Medulla oblongata (tissue), 1 donor: ENCODE results near the gene KIAA1755.

Source experiments
- DNase-seq: peaks from one replicate; pipeline ENCODE4 v3.0.0-alpha.2; 2015; ENCODE audit errors: extremely low spot score

The KIAA1755 gene

GRCh38 chr20:38241201-38241600, 19.3 kb downstream of the KIAA1755 start:
- DNase-seq: no peak

GRCh38 chr20:38239441-38239840, 21.1 kb downstream of the KIAA1755 start:
- no peak for DNase-seq

DNA sequence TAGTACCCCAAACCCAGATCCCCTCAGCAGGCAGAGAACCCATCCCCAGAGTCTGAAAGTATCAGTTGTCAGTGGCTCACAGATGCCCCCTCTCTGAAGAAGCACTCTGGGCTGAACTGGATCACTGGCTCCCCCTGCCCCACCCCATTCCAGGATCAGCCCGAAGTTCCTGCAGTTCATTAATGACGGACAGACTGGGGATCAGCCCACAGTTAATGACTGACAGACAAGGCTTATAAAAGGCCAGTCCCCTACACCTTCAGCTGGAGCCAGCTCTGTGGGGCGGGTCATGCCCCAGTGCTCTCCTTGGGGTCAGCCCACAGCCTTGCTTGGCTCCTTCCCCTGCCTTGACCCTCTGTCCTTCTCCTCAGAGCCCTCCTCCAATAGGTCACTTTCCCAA, 21.7 kb downstream of the KIAA1755 start:
- DNase-seq: no peak

GRCh38 chr20:38237381-38237780, 23.2 kb downstream of the KIAA1755 start:
- DNase-seq: no peak

DNA sequence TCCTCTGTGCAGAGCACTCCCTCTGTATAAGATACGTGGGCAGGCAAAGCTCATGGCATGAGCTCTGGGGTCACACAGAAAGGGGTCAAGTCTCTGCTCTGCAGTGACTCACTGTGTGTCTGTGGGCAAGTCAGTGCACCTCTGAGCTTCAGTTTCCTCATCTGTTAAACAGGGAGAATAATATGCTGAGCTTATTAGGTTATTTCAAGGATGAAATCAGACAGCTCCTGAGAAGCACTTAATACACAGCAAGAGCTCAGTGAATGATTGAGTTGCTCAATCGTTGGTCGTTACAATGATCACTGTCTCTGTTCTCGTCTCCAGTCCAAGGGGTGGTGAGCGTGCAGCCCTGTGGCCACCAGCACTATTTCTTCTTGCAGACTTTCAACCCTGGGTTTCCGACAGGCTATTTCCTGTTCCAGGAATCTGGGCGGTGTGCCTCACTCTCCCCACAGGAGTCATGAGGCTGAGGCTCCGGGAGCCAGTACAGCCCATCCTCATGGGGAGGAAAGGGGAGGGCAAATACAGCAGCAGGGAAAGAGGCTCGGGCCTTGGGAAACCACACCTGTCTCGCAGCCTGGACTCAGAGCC, 28.9 kb downstream of the KIAA1755 start:
- peak; percentile 34 for DNase-seq

DNA sequence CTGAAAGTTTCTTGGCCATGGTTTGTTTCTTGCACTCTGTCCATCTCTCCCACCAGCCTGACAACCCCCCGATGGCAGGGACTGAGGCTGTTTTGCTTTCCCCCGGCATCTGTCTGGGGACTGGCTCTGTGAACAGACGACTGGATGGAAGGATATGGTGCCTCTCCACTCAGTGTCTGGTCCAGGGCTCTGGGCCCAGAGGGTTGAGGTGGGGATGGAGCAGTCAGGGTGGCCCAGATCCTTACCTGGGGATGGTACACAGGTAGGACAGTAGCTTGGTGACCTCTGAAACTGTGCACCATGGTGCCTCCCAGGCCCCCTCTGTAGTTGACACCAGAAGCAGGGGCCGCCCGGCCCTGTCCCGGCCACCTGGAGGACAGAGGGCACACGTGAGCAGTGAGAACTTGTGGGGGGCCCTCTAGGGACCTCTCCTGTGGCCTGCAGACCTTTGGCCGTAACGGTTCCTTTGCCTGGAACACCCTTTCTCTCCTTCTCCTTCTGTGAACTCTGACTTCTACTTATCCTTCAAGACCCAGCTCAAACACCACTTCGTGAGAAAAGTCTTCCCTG, 29.5 kb downstream of the KIAA1755 start:
- DNase-seq: no peak

DNA sequence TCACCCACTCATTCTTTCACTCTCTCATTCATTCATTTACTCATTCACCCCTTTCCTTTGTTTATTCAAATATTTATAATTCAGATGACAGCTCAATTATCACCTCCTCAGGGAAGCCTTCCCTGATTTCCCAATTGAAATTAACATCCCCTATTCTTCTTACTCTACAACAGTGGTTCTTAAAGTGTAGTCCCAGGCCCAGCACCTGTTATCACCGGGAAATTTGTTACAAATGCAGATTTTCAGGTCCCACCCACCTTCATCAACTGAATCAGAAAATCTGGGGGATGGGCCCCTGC, 30.3 kb downstream of the KIAA1755 start:
- DNase-seq: no peak

- peak; percentile 40 for DNase-seq
These were observed 30.9 kb downstream of the KIAA1755 start for GRCh38 chr20:38229376-38230252.

DNA sequence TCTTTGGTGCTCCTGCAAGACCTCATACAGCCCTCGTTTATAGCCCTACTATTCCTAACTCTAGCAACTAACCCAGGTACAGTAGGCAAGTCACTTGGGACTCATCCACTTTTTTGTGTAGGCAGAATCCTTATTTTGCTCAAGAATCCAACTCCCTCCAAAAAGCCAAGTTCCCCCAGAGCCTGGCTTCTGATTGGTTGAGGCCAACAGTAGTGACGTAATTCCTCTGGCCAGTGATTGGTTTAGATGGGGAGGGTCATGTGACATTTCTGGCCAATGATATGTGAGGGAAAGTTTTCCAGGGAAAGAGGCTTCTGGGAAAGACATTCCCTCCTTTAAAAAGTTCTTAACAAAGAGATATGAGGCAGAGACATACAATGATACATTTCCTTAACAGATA, 32.1 kb downstream of the KIAA1755 start:
- DNase-seq: no peak

- DNase-seq: no peak
These were observed 32.8 kb downstream of the KIAA1755 start for GRCh38 chr20:38227420-38228360.

- no peak for DNase-seq
These were observed 34.0 kb downstream of the KIAA1755 start for GRCh38 chr20:38226553-38226952.

GRCh38 chr20:38225900-38226263, 34.7 kb downstream of the KIAA1755 start:
- peak; percentile 45 for DNase-seq

DNA sequence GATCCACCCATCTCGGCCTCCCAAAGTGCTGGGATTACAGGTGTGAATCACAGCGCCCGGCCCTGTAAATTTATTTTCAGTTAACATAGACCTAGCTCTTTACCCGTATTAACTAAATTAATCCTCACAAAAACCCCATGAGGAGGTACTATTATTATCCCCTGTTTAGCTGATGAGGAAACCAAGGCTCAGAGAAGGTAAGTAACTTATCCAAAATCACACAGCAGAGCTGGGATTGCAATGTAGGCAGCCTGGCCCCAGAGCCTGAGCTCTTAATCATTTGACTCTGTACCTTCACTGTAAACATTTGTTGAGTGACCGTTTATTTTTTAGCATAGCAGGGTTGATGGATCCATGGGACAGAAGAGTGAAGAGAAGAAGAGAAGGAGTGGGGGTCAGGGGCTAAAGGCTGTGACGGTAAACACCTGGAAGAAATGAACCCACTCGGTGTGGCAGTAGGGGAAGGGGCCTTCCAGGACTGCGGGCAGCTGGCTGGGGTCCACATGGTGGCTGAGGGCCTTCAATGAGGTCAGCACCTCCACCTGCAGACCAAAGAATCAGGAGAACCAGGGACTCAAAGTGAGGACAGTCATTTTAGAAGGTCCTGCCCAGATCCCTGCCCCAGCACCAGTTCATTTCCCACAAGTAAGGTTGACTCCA, 35.2 kb downstream of the KIAA1755 start:
- no peak for DNase-seq

DNA sequence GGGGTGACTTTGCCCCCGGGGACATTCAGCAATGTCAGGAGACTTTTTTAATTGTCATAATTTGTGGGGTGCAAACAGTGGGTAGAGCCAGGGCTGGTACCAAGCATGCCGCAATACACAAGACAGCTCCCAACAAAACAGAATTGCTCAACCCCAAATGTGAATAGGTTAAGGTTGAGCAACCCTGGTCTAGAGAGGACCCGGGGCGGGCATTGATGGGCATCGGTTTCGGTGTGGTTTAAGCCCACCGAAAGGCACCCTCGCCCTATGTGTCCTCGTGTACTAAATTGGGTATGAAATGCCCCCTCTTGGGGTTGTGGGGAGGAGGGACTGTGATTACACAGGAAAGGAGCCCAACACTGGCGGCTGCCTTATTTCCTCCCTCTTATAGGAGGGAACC, 36.0 kb downstream of the KIAA1755 start:
- no peak for DNase-seq

- no peak for DNase-seq
These were observed 36.8 kb downstream of the KIAA1755 start for GRCh38 chr20:38223743-38224100.

DNA sequence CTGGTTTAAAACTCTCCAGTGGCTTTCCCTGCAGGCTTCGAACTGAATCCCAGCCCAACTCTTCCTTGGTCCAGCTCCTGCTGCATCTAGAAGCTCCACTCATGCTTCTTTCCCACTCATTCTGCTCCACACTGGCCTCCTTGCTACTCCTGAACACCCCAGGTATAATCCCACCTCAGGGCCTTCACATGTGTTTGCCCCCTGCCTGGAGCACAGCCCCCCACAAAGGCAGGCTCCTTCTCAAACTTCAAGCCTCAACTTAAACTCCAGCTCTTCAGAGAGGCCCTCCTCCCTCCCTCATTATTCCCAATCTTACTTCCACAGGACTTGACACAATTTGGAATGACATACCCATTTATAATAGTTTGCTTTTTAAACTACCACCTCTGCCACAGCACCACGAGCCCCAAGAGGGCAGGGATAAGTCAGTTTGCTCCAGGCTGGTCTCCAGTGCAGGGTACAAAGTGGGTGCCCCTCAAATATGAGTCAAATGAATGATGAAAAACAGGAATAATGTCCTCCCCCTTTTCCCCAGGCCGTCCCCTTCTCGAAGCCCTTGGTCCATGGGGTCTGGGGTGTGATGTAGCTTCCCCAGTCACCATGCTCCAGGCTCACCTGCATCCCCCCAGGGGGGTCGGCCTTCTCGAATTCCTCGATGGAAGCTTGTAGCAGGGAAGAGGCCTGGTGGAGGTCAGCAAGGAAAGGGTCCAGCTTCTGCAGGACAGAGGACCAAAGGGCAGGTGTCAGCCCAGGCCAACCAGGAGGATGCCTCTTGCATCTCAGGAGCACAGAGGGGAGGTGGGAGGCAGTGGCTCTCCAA, 37.4 kb downstream of the KIAA1755 start:
- no peak for DNase-seq

GRCh38 chr20:38222231-38222922, 38.2 kb downstream of the KIAA1755 start:
- peak; percentile 57 for DNase-seq

GRCh38 chr20:38221119-38221589, 39.4 kb downstream of the KIAA1755 start:
- DNase-seq: peak; percentile 49

DNA sequence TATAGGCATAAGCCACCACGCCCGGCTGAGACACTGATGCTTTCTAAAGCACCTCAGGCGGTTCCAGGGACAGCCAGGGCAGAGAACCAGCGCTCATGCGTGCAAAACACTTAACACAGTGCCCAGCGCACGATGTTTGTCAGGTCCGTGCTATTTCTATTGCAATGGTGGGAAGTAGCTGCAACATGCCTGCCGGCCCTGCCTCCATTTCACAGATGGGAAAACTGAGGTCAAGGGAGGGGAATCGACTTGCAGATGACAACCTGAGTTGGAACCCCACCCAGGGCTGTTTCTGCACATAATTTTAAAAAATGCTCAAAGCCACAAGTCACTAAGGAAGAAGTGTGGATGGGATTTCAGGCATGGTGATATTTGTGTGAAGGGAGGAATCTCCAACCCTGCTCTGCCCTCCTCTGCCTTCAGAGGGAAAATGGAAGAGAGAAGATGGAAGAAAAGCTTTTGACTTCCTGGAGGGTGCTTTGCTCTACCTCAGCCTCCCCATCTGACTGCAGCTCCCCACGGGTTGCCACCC, 39.9 kb downstream of the KIAA1755 start:
- no peak for DNase-seq
